Measurements from ENCODE around the gene LRFN5. TPM values are rescaled to one million over a fixed set of nuclear protein-coding genes. Genes with fewer than 3 reads are reported as not detected.
A peak's percentile ranks its signal among the peaks of the same experiment; 100 is the strongest.
"Not testable (repeated sequence)": the region's sequence is repeated elsewhere in the genome, so short reads cannot be mapped to it uniquely, and the experiment has no call there.

Gene LRFN5
- total RNA-seq, 4 donors from 2014 or later: 2.9 to 9.3 (median 5.0) TPM

DNA sequence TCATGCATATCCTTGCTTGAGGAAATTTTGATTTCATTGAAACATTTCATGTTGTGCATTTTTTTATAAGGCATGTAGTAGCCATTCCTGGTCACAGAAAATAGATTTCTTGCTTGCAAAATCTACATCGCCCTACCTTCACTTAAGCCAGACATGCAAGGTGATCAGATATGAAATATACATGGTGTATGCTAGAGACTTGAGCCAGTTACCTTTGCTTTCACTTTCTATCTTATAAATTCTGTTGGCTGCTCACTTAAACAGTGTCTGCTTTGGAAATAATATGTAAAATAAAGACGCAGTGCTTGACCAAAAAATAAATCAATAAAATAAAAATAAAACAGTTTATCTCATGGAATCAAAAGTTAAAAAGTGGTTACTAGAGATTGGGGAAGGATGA is 136.5 kb downstream of the LRFN5 start:
- no peaks in the 10 kb centered on the region for H3K27me3 ChIP-seq
- H3K27ac ChIP-seq: no peak overlapping the region
- no peak overlapping the region for H3K4me3 ChIP-seq
- no peaks in the 10 kb centered on the region for H3K4me1 ChIP-seq
- TF ChIP-seq EP300 (IDR thresholded peaks at IDR 0.05): no peak
- no peak for TF ChIP-seq POLR2A (IDR thresholded peaks at IDR 0.05)
- TF ChIP-seq, protein P1, sequence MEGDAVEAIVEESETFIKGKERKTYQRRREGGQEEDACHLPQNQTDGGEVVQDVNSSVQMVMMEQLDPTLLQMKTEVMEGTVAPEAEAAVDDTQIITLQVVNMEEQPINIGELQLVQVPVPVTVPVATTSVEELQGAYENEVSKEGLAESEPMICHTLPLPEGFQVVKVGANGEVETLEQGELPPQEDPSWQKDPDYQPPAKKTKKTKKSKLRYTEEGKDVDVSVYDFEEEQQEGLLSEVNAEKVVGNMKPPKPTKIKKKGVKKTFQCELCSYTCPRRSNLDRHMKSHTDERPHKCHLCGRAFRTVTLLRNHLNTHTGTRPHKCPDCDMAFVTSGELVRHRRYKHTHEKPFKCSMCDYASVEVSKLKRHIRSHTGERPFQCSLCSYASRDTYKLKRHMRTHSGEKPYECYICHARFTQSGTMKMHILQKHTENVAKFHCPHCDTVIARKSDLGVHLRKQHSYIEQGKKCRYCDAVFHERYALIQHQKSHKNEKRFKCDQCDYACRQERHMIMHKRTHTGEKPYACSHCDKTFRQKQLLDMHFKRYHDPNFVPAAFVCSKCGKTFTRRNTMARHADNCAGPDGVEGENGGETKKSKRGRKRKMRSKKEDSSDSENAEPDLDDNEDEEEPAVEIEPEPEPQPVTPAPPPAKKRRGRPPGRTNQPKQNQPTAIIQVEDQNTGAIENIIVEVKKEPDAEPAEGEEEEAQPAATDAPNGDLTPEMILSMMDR (IDR thresholded peaks at IDR 0.05): no peak
- no peak for TF ChIP-seq POLR2AphosphoS5 (IDR thresholded peaks at IDR 0.05)
- H3K36me3 ChIP-seq: no peaks in the 10 kb centered on the region
- no peak for ATAC-seq
- 87 to 88% methylated on average over 2 of the region's 2 CpGs for WGBS, 2 donors (ENCODE audit: low coverage in 1 of 2)
- no peaks in the 10 kb centered on the region for H3K9me3 ChIP-seq

- WGBS, 2 donors (ENCODE audit: low coverage in 1 of 2): 50 to 66% methylated on average over 4 to 5 of the region's 5 CpGs
- H3K9me3 ChIP-seq: no peaks in the 10 kb centered on the region
- H3K4me3 ChIP-seq: peak overlapping the region in 1 of 2 donors; percentile 34
- TF ChIP-seq EP300 (IDR thresholded peaks at IDR 0.05) (no peak), POLR2A (IDR thresholded peaks at IDR 0.05) (no peak), POLR2AphosphoS5 (IDR thresholded peaks at IDR 0.05) (no peak)
- TF ChIP-seq, protein P1 (IDR thresholded peaks at IDR 0.05): no peak
- no peaks in the 10 kb centered on the region for H3K4me1 ChIP-seq
- no peaks in the 10 kb centered on the region for H3K27me3 ChIP-seq
- H3K36me3 ChIP-seq: no peaks in the 10 kb centered on the region
- H3K27ac ChIP-seq: no peak overlapping the region
- ATAC-seq: no peak
These were observed 142.8 kb downstream of the LRFN5 start for GRCh38 chr14:41749429-41749828.

GRCh38 chr14:41750575-41750974 is 143.9 kb downstream of the LRFN5 start:
- WGBS, 2 donors (ENCODE audit: low coverage in 1 of 2): 84 to 86% methylated on average over 4 of the region's 4 CpGs

GRCh38 chr14:41758011-41758665 is 151.5 kb downstream of the LRFN5 start:
- 81 to 86% methylated on average over 1 of the region's 1 CpG for WGBS, 2 donors (ENCODE audit: low coverage in 1 of 2)
- H3K9me3 ChIP-seq: no peaks in the 10 kb centered on the region

More at GRCh38 chr14:41750575-41750974, 143.9 kb downstream of the LRFN5 start:
- not testable (repeated sequence) for H3K36me3 ChIP-seq, H3K27me3 ChIP-seq, H3K27ac ChIP-seq, ATAC-seq, H3K4me1 ChIP-seq, H3K4me3 ChIP-seq, H3K9me3 ChIP-seq

DNA sequence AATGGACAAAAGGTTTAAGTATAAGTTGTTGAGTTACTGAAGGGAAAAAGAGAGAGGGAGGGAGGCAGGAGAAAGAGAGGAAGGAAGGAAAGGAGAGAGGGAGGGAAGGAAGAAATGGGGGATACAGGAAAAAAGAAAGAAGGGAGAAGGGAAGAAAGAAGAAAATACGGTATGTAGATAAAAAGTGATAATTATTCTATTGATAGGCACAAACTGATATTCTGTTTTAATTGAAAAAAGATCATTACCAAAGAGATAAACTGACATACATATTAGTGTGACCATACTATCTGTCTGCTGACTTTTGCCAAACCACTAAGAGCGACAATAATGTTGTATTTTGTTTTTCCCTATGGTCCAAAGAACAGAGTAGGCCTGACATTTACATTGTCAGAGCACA is 154.5 kb downstream of the LRFN5 start:
- no peak for ATAC-seq
- WGBS, 2 donors (ENCODE audit: low coverage in 1 of 2): 86 to 100% methylated on average over 1 to 2 of the region's 2 CpGs
- no peaks in the 10 kb centered on the region for H3K27me3 ChIP-seq
- H3K4me1 ChIP-seq: no peaks in the 10 kb centered on the region
- no peaks in the 10 kb centered on the region for H3K9me3 ChIP-seq
- H3K36me3 ChIP-seq: no peaks in the 10 kb centered on the region
- no peak overlapping the region for H3K4me3 ChIP-seq
- H3K27ac ChIP-seq: no peak overlapping the region
- no peak for TF ChIP-seq POLR2AphosphoS5 (IDR thresholded peaks at IDR 0.05)

More at GRCh38 chr14:41758011-41758665, 151.5 kb downstream of the LRFN5 start:
- TF ChIP-seq POLR2A (IDR thresholded peaks at IDR 0.05): no peak
- TF ChIP-seq POLR2AphosphoS5 (IDR thresholded peaks at IDR 0.05): no peak
- TF ChIP-seq, protein P1 (IDR thresholded peaks at IDR 0.05): no peak
- no peak for TF ChIP-seq EP300 (IDR thresholded peaks at IDR 0.05)
- H3K27me3 ChIP-seq: no peaks in the 10 kb centered on the region
- ATAC-seq: no peak
- H3K36me3 ChIP-seq: no peaks in the 10 kb centered on the region
- H3K4me1 ChIP-seq: no peaks in the 10 kb centered on the region
- no peak overlapping the region for H3K27ac ChIP-seq
- H3K4me3 ChIP-seq: no peak overlapping the region

GRCh38 chr14:41766772-41767171 is 160.1 kb downstream of the LRFN5 start:
- 54 to 62% methylated on average over 5 of the region's 5 CpGs for WGBS, 2 donors (ENCODE audit: low coverage in 1 of 2)
- TF ChIP-seq, protein P1 (IDR thresholded peaks at IDR 0.05): no peak
- TF ChIP-seq POLR2A (IDR thresholded peaks at IDR 0.05) (no peak), EP300 (IDR thresholded peaks at IDR 0.05) (no peak), POLR2AphosphoS5 (IDR thresholded peaks at IDR 0.05) (no peak)

More at GRCh38 chr14:41766772-41767171, 160.1 kb downstream of the LRFN5 start:
- Histone ChIP-seq H3K27me3 (no peaks in the 10 kb centered on the region), H3K4me1 (no peaks in the 10 kb centered on the region), H3K4me3 (no peak overlapping the region), H3K36me3 (no peaks in the 10 kb centered on the region), H3K9me3 (no peaks in the 10 kb centered on the region), H3K27ac (no peak overlapping the region)
- no peak for ATAC-seq
